ENCODE measurements around the gene DCN.

The DCN gene

GRCh38 chr12:91186156-91186555, 3.5 kb upstream of the DCN start:
- DNase-seq (ENCODE audit: low read depth): no peak

GRCh38 chr12:91185421-91185820, 2.8 kb upstream of the DCN start:
- no peak for DNase-seq (ENCODE audit: low read depth)

- DNase-seq (ENCODE audit: low read depth): no peak
Observed at GRCh38 chr12:91183551-91183950, 934 bp upstream of the DCN start.

GRCh38 chr12:91180582-91181395, 1.8 kb downstream of the DCN start:
- DNase-seq (ENCODE audit: low read depth): no peak

GRCh38 chr12:91179966-91180561, 2.6 kb downstream of the DCN start:
- DNase-seq (ENCODE audit: low read depth): no peak

- no peak for DNase-seq (ENCODE audit: low read depth)
Observed at GRCh38 chr12:91179315-91179714, 3.3 kb downstream of the DCN start.

- DNase-seq (ENCODE audit: low read depth): no peak
Observed at GRCh38 chr12:91178781-91179180, 3.8 kb downstream of the DCN start.

- DNase-seq (ENCODE audit: low read depth): no peak
Observed at GRCh38 chr12:91178139-91178561, 4.5 kb downstream of the DCN start.

- DNase-seq (ENCODE audit: low read depth): no peak
Observed at GRCh38 chr12:91177381-91177780, 5.2 kb downstream of the DCN start.

- no peak for DNase-seq (ENCODE audit: low read depth)
Observed at GRCh38 chr12:91176915-91177314, 5.7 kb downstream of the DCN start.

GRCh38 chr12:91176358-91176757, 6.3 kb downstream of the DCN start:
- DNase-seq (ENCODE audit: low read depth): no peak

- no peak for DNase-seq (ENCODE audit: low read depth)
Observed at GRCh38 chr12:91173124-91173523, 9.5 kb downstream of the DCN start.

- no peak for DNase-seq (ENCODE audit: low read depth)
Observed at GRCh38 chr12:91172096-91172495, 10.5 kb downstream of the DCN start.

GRCh38 chr12:91171476-91171875, 11.1 kb downstream of the DCN start:
- no peak for DNase-seq (ENCODE audit: low read depth)

GRCh38 chr12:91163116-91163515, 19.5 kb downstream of the DCN start:
- DNase-seq (ENCODE audit: low read depth): no peak

- DNase-seq (ENCODE audit: low read depth): no peak
Observed at GRCh38 chr12:91161009-91161408, 21.6 kb downstream of the DCN start.

GRCh38 chr12:91155990-91156389, 26.6 kb downstream of the DCN start:
- no peak for DNase-seq (ENCODE audit: low read depth)

- no peak for DNase-seq (ENCODE audit: low read depth)
Observed at GRCh38 chr12:91154131-91154530, 28.5 kb downstream of the DCN start.

- no peak for DNase-seq (ENCODE audit: low read depth)
Observed at GRCh38 chr12:91144053-91144452, 38.6 kb downstream of the DCN start.

- DNase-seq (ENCODE audit: low read depth): no peak
Observed at GRCh38 chr12:91143206-91143605, 39.4 kb downstream of the DCN start.

- no peak for DNase-seq (ENCODE audit: low read depth)
Observed at GRCh38 chr12:91142221-91142631, 40.4 kb downstream of the DCN start.

GRCh38 chr12:91140026-91140931, 42.3 kb downstream of the DCN start:
- no peak for DNase-seq (ENCODE audit: low read depth)

GRCh38 chr12:91139286-91139685, 43.3 kb downstream of the DCN start:
- no peak for DNase-seq (ENCODE audit: low read depth)
